SJSA1 (cell line): ENCODE results near the gene HSF2BP. TPM values are rescaled to one million over a fixed set of nuclear protein-coding genes. Genes with fewer than 3 reads are reported as not detected.
"Not testable (repeated sequence)": the region's sequence is repeated elsewhere in the genome, so short reads cannot be mapped to it uniquely, and the experiment has no call there.

Source experiments
- DNase-seq, 2 experiments: peaks; one replicate each; pipeline ENCODE4 v3.0.0-alpha.2; 2015 to 2020; ENCODE audit warnings: low spot score in 2 of 2, low read depth in 1 of 2
- H3K27ac ChIP-seq: fragments of 250-450 bp; sonication (Bioruptor Pico); 2 replicates; pipeline ENCODE4 v1.5.1; 2020; ENCODE audit warnings: mild to moderate bottlenecking, moderate library complexity
- H3K27me3 ChIP-seq: fragments of 250-450 bp; sonication (Bioruptor Pico); replicated peaks from 2 replicates; pipeline ENCODE4 v1.5.1; 2020; ENCODE audit warnings: mild to moderate bottlenecking, moderate library complexity
- H3K36me3 ChIP-seq: fragments of 250-450 bp; sonication (Bioruptor Pico); 2 replicates; pipeline ENCODE4 v1.5.1; 2020; ENCODE audit warnings: mild to moderate bottlenecking
- H3K4me1 ChIP-seq: fragments of 250-450 bp; sonication (Bioruptor Pico); replicated peaks from 2 replicates; pipeline ENCODE4 v1.6.1; 2021; ENCODE audit warnings: mild to moderate bottlenecking
- H3K4me3 ChIP-seq: fragments of 250-450 bp; sonication (Bioruptor Pico); 2 replicates; pipeline ENCODE4 v1.5.1; 2020; ENCODE audit warnings: mild to moderate bottlenecking
- H3K9me3 ChIP-seq: fragments of 250-450 bp; sonication (Bioruptor Pico); replicated peaks from 2 replicates; pipeline ENCODE4 v1.5.1; 2020; ENCODE audit warnings: mild to moderate bottlenecking
- total RNA-seq: library from RNA; depleted of rRNA; stranded (reverse); fragments of >200 nt; shearing (Covaris generic); gene quantifications from 2 replicates; pipeline ENCODE4 v1.2.3, GENCODE V29; 2014

The HSF2BP gene
- total RNA-seq, 1 experiment from 2014 or later: 1.6 TPM

GRCh38 chr21:43693981-43694380, 34.7 kb upstream of the HSF2BP start:
- Histone ChIP-seq H3K4me3 (no peak overlapping the region), H3K27me3 (no peaks in the 10 kb centered on the region), H3K4me1 (peaks cover 18% of the 10 kb centered on the region), H3K36me3 (peaks cover 77% of the 10 kb centered on the region), H3K27ac (no peak overlapping the region), H3K9me3 (0 out of 2 replicates have a peak, but pooled peaks cover 2% of the 10 kb centered on the region)
- no peak for DNase-seq

- peaks cover 88% of the 10 kb centered on the region for H3K36me3 ChIP-seq
Observed at GRCh38 chr21:43692949-43693348, 33.7 kb upstream of the HSF2BP start.

GRCh38 chr21:43691801-43692200, 32.5 kb upstream of the HSF2BP start:
- Histone ChIP-seq H3K27me3 (no peaks in the 10 kb centered on the region), H3K4me1 (no peaks in the 10 kb centered on the region), H3K9me3 (no peaks in the 10 kb centered on the region), H3K36me3 (peaks cover 95% of the 10 kb centered on the region), H3K4me3 (no peak overlapping the region), H3K27ac (no peak overlapping the region)
- DNase-seq: no peak

More at GRCh38 chr21:43692949-43693348, 33.7 kb upstream of the HSF2BP start:
- Histone ChIP-seq H3K27me3 (no peaks in the 10 kb centered on the region), H3K4me3 (no peak overlapping the region), H3K9me3 (0 out of 2 replicates have a peak, but pooled peaks cover 2% of the 10 kb centered on the region), H3K27ac (no peak overlapping the region), H3K4me1 (peaks cover 10% of the 10 kb centered on the region)
- no peak for DNase-seq

GRCh38 chr21:43691086-43691795, 32.0 kb upstream of the HSF2BP start:
- Histone ChIP-seq H3K36me3 (peaks cover 97% of the 10 kb centered on the region), H3K27ac (no peak overlapping the region), H3K9me3 (no peaks in the 10 kb centered on the region), H3K27me3 (no peaks in the 10 kb centered on the region), H3K4me1 (no peaks in the 10 kb centered on the region), H3K4me3 (no peak overlapping the region)
- DNase-seq: no peak

GRCh38 chr21:43690346-43690745, 31.1 kb upstream of the HSF2BP start:
- no peaks in the 10 kb centered on the region for H3K27me3 ChIP-seq
- no peak overlapping the region for H3K4me3 ChIP-seq
- no peak overlapping the region for H3K27ac ChIP-seq
- no peaks in the 10 kb centered on the region for H3K4me1 ChIP-seq
- DNase-seq: no peak
- peaks cover 97% of the 10 kb centered on the region for H3K36me3 ChIP-seq
- H3K9me3 ChIP-seq: no peaks in the 10 kb centered on the region

GRCh38 chr21:43689556-43690337, 30.5 kb upstream of the HSF2BP start:
- H3K36me3 ChIP-seq: peaks cover 97% of the 10 kb centered on the region

GRCh38 chr21:43688906-43689305, 29.6 kb upstream of the HSF2BP start:
- peaks cover 96% of the 10 kb centered on the region for H3K36me3 ChIP-seq
- no peak overlapping the region for H3K27ac ChIP-seq
- no peaks in the 10 kb centered on the region for H3K9me3 ChIP-seq
- H3K4me3 ChIP-seq: no peak overlapping the region
- H3K27me3 ChIP-seq: no peaks in the 10 kb centered on the region
- H3K4me1 ChIP-seq: no peaks in the 10 kb centered on the region
- no peak for DNase-seq

More at GRCh38 chr21:43689556-43690337, 30.5 kb upstream of the HSF2BP start:
- no peak overlapping the region for H3K27ac ChIP-seq
- H3K27me3 ChIP-seq: no peaks in the 10 kb centered on the region
- no peak overlapping the region for H3K4me3 ChIP-seq
- DNase-seq: no peak
- H3K9me3 ChIP-seq: no peaks in the 10 kb centered on the region
- no peaks in the 10 kb centered on the region for H3K4me1 ChIP-seq

- Histone ChIP-seq H3K4me3 (no peak overlapping the region), H3K36me3 (peaks cover 95% of the 10 kb centered on the region), H3K27me3 (no peaks in the 10 kb centered on the region), H3K27ac (no peak overlapping the region), H3K4me1 (no peaks in the 10 kb centered on the region), H3K9me3 (no peaks in the 10 kb centered on the region)
- DNase-seq: no peak
Observed at GRCh38 chr21:43687566-43688399, 28.5 kb upstream of the HSF2BP start.

GRCh38 chr21:43686811-43687565, 27.7 kb upstream of the HSF2BP start:
- Histone ChIP-seq H3K4me1 (no peaks in the 10 kb centered on the region), H3K36me3 (peaks cover 93% of the 10 kb centered on the region), H3K4me3 (no peak overlapping the region), H3K27ac (no peak overlapping the region), H3K27me3 (no peaks in the 10 kb centered on the region), H3K9me3 (no peaks in the 10 kb centered on the region)
- DNase-seq: no peak

- no peak for DNase-seq
- H3K4me3 ChIP-seq: no peak overlapping the region
- no peak overlapping the region for H3K27ac ChIP-seq
- no peaks in the 10 kb centered on the region for H3K9me3 ChIP-seq
- no peaks in the 10 kb centered on the region for H3K4me1 ChIP-seq
- peaks cover 93% of the 10 kb centered on the region for H3K36me3 ChIP-seq
- H3K27me3 ChIP-seq: no peaks in the 10 kb centered on the region
Observed at GRCh38 chr21:43684424-43684823, 25.1 kb upstream of the HSF2BP start.

GRCh38 chr21:43681650-43682049, 22.4 kb upstream of the HSF2BP start:
- no peak for DNase-seq
- no peaks in the 10 kb centered on the region for H3K27me3 ChIP-seq
- no peak overlapping the region for H3K27ac ChIP-seq
- H3K4me3 ChIP-seq: no peak overlapping the region
- peaks cover 93% of the 10 kb centered on the region for H3K36me3 ChIP-seq
- no peaks in the 10 kb centered on the region for H3K9me3 ChIP-seq
- H3K4me1 ChIP-seq: no peaks in the 10 kb centered on the region

GRCh38 chr21:43680421-43680820, 21.1 kb upstream of the HSF2BP start:
- H3K9me3 ChIP-seq, H3K27me3 ChIP-seq, H3K27ac ChIP-seq, H3K4me3 ChIP-seq, H3K4me1 ChIP-seq, DNase-seq: not testable (repeated sequence)
- H3K36me3 ChIP-seq: peaks cover 90% of the 10 kb centered on the region

- H3K27me3 ChIP-seq: no peaks in the 10 kb centered on the region
- no peaks in the 10 kb centered on the region for H3K4me1 ChIP-seq
- no peak for DNase-seq
- peaks cover 90% of the 10 kb centered on the region for H3K36me3 ChIP-seq
- H3K27ac ChIP-seq: no peak overlapping the region
- no peaks in the 10 kb centered on the region for H3K9me3 ChIP-seq
- no peak overlapping the region for H3K4me3 ChIP-seq
Observed at GRCh38 chr21:43679951-43680350, 20.7 kb upstream of the HSF2BP start.
